ENCODE results near the gene CIAO2B.

Gene CIAO2B

DNA sequence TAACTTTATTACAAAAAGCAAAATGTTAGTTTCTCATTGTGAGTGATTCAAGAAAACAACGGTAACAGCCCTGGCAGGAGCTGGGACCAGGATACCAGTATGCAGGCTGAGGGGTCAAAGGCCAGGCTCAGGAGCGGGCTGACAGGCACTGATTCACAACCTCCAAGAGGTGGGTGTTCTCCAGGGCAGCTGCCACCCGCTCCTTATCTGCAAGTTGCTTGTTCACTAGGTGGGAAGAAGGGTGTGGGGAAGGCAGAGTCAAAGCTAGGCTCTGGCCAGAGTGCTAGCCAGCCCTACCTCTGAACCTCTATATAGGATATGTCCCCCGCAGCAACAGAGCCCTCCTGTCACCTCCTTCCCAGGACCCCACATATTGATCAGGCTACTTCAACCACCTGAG lies 2.1 kb downstream of the CIAO2B start:
- Histone ChIP-seq H3K36me3 (ENCODE audit: insufficient read depth, low read length) (peaks cover 12% of the 10 kb centered on the region), H3K4me1 (ENCODE audit: insufficient read depth, low read length) (peaks cover 38% of the 10 kb centered on the region), H3K27ac (ENCODE audit: low read length) (no peak overlapping the region), H3K4me2 (ENCODE audit: insufficient read depth, low read length) (peak overlapping the region; percentile 97), H2AFZ (ENCODE audit: low read depth, low read length) (no peak overlapping the region), H3K9ac (ENCODE audit: low read depth, low read length) (peak overlapping the region; percentile 98; the same call in 1 of the 2 replicates), H3K27me3 (ENCODE audit: insufficient read depth, low read length, poor library complexity) (no peaks in the 10 kb centered on the region), H3K4me3 (ENCODE audit: low read depth in 1 of 2, low read length in 2 of 2) (no peak overlapping the region), H4K20me1 (ENCODE audit: insufficient read depth, low read length) (peaks cover 13% of the 10 kb centered on the region), H3K79me2 (ENCODE audit: insufficient read depth, low read length) (peaks cover 43% of the 10 kb centered on the region), H3K9me3 (ENCODE audit: insufficient read depth, low read length, severe bottlenecking) (no peaks in the 10 kb centered on the region)
- no peak for TF ChIP-seq CTCF (IDR thresholded peaks at IDR 0.05; ENCODE audit: borderline replicate concordance, extremely low read depth, low read length, poor library complexity, severe bottlenecking)
- no peak for TF ChIP-seq EZH2 (IDR thresholded peaks at IDR 0.05; ENCODE audit: borderline replicate concordance, low read depth, low read length, severe bottlenecking)
- DNase-seq (no peak), ATAC-seq (ENCODE audit: insufficient read depth, low read depth) (no peak)

GRCh38 chr16:66931665-66932064 lies 2.5 kb downstream of the CIAO2B start:
- Histone ChIP-seq H3K79me2 (ENCODE audit: insufficient read depth, low read length) (peaks cover 43% of the 10 kb centered on the region), H3K27me3 (ENCODE audit: insufficient read depth, low read length, poor library complexity) (no peaks in the 10 kb centered on the region), H4K20me1 (ENCODE audit: insufficient read depth, low read length) (peaks cover 13% of the 10 kb centered on the region), H3K9me3 (ENCODE audit: insufficient read depth, low read length, severe bottlenecking) (no peaks in the 10 kb centered on the region), H3K4me1 (ENCODE audit: insufficient read depth, low read length) (peaks cover 37% of the 10 kb centered on the region), H2AFZ (ENCODE audit: low read depth, low read length) (no peak overlapping the region), H3K9ac (ENCODE audit: low read depth, low read length) (no peak overlapping the region), H3K36me3 (ENCODE audit: insufficient read depth, low read length) (peaks cover 11% of the 10 kb centered on the region), H3K4me3 (ENCODE audit: low read depth in 1 of 2, low read length in 2 of 2) (no peak overlapping the region), H3K27ac (ENCODE audit: low read length) (no peak overlapping the region), H3K4me2 (ENCODE audit: insufficient read depth, low read length) (no peak overlapping the region)
- ATAC-seq (ENCODE audit: insufficient read depth, low read depth), result no peak
- no peak for TF ChIP-seq EZH2 (IDR thresholded peaks at IDR 0.05; ENCODE audit: borderline replicate concordance, low read depth, low read length, severe bottlenecking)
- TF ChIP-seq CTCF (IDR thresholded peaks at IDR 0.05; ENCODE audit: borderline replicate concordance, extremely low read depth, low read length, poor library complexity, severe bottlenecking), result no peak
- DNase-seq, result no peak

- DNase-seq, result no peak
- Histone ChIP-seq H3K4me1 (ENCODE audit: insufficient read depth, low read length) (peaks cover 23% of the 10 kb centered on the region), H3K36me3 (ENCODE audit: insufficient read depth, low read length) (peaks cover 11% of the 10 kb centered on the region), H3K9me3 (ENCODE audit: insufficient read depth, low read length, severe bottlenecking) (no peaks in the 10 kb centered on the region), H3K4me3 (ENCODE audit: low read depth in 1 of 2, low read length in 2 of 2) (no peak overlapping the region), H2AFZ (ENCODE audit: low read depth, low read length) (no peak overlapping the region), H4K20me1 (ENCODE audit: insufficient read depth, low read length) (peaks cover 13% of the 10 kb centered on the region), H3K79me2 (ENCODE audit: insufficient read depth, low read length) (peaks cover 28% of the 10 kb centered on the region), H3K27me3 (ENCODE audit: insufficient read depth, low read length, poor library complexity) (no peaks in the 10 kb centered on the region), H3K4me2 (ENCODE audit: insufficient read depth, low read length) (no peak overlapping the region), H3K27ac (ENCODE audit: low read length) (no peak overlapping the region), H3K9ac (ENCODE audit: low read depth, low read length) (no peak overlapping the region)
- TF ChIP-seq CTCF (IDR thresholded peaks at IDR 0.05; ENCODE audit: borderline replicate concordance, extremely low read depth, low read length, poor library complexity, severe bottlenecking) (no peak), EZH2 (IDR thresholded peaks at IDR 0.05; ENCODE audit: borderline replicate concordance, low read depth, low read length, severe bottlenecking) (no peak)
- ATAC-seq (ENCODE audit: insufficient read depth, low read depth), result no peak
Measured at GRCh38 chr16:66930189-66930588, 4.0 kb downstream of the CIAO2B start.

Data from DND-41 (cell line).